ENCODE measurements around the gene ERCC5.

DNA sequence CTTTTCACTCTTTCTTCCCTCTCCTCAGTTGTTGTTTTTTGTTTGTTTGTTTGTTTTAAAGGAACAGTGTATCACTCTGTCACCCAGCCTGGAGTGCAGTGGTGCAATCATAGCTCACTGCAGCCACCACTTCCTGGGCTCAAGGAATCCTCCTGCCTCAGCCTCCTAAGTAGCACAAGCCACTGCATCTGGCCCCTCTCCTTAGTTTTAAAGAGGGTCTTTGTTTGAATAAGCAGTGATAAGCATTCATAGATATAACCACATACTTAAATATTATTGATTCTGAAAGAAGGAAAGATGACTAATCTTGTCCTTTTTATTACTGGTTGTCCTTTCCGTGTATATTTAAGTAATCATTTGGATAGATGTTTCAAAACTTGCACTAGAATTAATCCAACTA lies 26.7 kb downstream of the ERCC5 start:
- TF ChIP-seq, protein P1, sequence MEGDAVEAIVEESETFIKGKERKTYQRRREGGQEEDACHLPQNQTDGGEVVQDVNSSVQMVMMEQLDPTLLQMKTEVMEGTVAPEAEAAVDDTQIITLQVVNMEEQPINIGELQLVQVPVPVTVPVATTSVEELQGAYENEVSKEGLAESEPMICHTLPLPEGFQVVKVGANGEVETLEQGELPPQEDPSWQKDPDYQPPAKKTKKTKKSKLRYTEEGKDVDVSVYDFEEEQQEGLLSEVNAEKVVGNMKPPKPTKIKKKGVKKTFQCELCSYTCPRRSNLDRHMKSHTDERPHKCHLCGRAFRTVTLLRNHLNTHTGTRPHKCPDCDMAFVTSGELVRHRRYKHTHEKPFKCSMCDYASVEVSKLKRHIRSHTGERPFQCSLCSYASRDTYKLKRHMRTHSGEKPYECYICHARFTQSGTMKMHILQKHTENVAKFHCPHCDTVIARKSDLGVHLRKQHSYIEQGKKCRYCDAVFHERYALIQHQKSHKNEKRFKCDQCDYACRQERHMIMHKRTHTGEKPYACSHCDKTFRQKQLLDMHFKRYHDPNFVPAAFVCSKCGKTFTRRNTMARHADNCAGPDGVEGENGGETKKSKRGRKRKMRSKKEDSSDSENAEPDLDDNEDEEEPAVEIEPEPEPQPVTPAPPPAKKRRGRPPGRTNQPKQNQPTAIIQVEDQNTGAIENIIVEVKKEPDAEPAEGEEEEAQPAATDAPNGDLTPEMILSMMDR (IDR thresholded peaks at IDR 0.05), result no peak
- no peak for TF ChIP-seq POLR2A (IDR thresholded peaks at IDR 0.05)
